Endothelial cell of umbilical vein (primary cell): Measurements from ENCODE around the gene ZBTB18.

ENCODE experiments used
- FOS ChIP-seq: IDR thresholded peaks from 2 replicates; pipeline ENCODE4 v1.6.1; 2011; ENCODE audit warnings: mild to moderate bottlenecking, low read length, moderate library complexity, borderline replicate concordance; ENCODE audit not compliant: insufficient read depth
- POLR2A ChIP-seq: IDR thresholded peaks from 2 replicates; pipeline ENCODE4 v1.6.1; 2012; ENCODE audit warnings: low read depth, mild to moderate bottlenecking, control low read depth, low read length
- POLR2AphosphoS5 ChIP-seq: IDR thresholded peaks from 2 replicates; pipeline ENCODE4 v1.6.1; 2012; ENCODE audit warnings: low read depth, mild to moderate bottlenecking, control low read depth, low read length, moderate library complexity; ENCODE audit not compliant: insufficient read depth
- TF ChIP-seq, protein P1 (sequence below), 2 donors: IDR thresholded peaks; 1 replicate in 1 of 2; 2 replicates in 1 of 2; pipeline ENCODE4 v1.5.1; 2011; ENCODE audit warnings: low read length in 2 of 2, mild to moderate bottlenecking in 2 of 2, moderate library complexity in 2 of 2, control low read depth in 1 of 2, inconsistent platforms in 1 of 2, low read depth in 1 of 2; ENCODE audit not compliant: insufficient read depth in 1 of 2; ENCODE audit errors: extremely low read depth in 1 of 2

DNA sequence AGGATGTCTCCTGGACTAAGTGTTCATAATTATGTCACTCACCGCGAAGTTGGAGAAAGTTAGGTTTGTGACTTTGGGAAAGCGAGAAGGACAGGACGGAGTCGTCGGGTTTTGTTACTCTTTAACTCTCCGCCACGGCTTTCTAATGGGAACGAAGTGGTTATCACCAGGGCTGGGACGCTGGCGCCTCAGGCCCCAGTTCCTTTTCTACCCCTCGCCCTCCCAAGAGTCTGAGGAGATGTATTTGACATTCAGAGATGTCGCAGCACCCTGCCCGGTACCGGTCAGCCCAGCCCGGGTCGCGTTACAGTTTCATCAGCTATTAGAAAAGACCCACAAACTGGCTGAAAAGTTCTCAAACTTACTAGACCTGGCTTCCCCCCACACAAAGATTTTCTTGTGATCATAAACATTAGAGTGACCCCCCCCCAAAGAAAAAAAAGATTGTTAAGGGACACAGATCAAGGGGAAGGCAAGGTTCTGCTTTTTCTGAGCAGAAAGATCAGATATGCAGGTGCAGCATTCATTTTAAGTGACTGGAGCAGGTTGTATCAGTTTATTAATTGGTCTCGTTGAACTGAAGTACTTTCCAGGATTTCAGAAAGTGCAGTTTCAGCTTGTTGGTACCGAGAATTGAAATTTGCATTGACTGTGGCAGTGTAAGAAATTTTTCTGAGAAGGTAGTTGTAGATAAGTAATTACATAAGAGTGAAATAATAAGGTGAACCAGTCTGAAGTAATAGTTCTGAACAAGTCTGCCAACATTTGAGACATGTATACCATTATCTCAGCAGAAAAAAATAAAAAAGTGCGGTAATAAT, 859 bp upstream of the ZBTB18 start:
- TF ChIP-seq, protein P1, sequence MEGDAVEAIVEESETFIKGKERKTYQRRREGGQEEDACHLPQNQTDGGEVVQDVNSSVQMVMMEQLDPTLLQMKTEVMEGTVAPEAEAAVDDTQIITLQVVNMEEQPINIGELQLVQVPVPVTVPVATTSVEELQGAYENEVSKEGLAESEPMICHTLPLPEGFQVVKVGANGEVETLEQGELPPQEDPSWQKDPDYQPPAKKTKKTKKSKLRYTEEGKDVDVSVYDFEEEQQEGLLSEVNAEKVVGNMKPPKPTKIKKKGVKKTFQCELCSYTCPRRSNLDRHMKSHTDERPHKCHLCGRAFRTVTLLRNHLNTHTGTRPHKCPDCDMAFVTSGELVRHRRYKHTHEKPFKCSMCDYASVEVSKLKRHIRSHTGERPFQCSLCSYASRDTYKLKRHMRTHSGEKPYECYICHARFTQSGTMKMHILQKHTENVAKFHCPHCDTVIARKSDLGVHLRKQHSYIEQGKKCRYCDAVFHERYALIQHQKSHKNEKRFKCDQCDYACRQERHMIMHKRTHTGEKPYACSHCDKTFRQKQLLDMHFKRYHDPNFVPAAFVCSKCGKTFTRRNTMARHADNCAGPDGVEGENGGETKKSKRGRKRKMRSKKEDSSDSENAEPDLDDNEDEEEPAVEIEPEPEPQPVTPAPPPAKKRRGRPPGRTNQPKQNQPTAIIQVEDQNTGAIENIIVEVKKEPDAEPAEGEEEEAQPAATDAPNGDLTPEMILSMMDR (IDR thresholded peaks at IDR 0.05; ENCODE audit: extremely low read depth in 1 of 2, insufficient read depth in 1 of 2, low read depth in 1 of 2, low read length in 2 of 2) = no peak
- TF ChIP-seq POLR2AphosphoS5 (no peak), POLR2A (no peak), FOS (no peak)
